Vagina (tissue), 2 donors: Measurements from ENCODE around the gene TRIM5.

ENCODE experiments used
- POLR2AphosphoS5 ChIP-seq, 2 donors: sonication (generic); formaldehyde crosslinking; IDR thresholded peaks; one replicate each; pipeline ENCODE4 v1.9.0; 2017; ENCODE audit warnings: antibody characterized with exemption in 2 of 2, mild to moderate bottlenecking in 2 of 2, low read depth in 1 of 2; ENCODE audit not compliant: insufficient read depth in 1 of 2
- TF ChIP-seq, protein P1 (sequence below), 3 experiments: fragments of 450-650 bp in 2 of 3; fragments of 200-600 bp in 1 of 3; sonication (generic) in 1 of 3; IDR thresholded peaks; one replicate each; pipeline ENCODE4 v1.5.1; 2017 to 2019; ENCODE audit warnings: antibody characterized with exemption in 3 of 3, mild to moderate bottlenecking in 2 of 3, moderate library complexity in 2 of 3

GRCh38 chr11:5646139-5646538, 38.7 kb downstream of the TRIM5 start:
- TF ChIP-seq, protein P1, sequence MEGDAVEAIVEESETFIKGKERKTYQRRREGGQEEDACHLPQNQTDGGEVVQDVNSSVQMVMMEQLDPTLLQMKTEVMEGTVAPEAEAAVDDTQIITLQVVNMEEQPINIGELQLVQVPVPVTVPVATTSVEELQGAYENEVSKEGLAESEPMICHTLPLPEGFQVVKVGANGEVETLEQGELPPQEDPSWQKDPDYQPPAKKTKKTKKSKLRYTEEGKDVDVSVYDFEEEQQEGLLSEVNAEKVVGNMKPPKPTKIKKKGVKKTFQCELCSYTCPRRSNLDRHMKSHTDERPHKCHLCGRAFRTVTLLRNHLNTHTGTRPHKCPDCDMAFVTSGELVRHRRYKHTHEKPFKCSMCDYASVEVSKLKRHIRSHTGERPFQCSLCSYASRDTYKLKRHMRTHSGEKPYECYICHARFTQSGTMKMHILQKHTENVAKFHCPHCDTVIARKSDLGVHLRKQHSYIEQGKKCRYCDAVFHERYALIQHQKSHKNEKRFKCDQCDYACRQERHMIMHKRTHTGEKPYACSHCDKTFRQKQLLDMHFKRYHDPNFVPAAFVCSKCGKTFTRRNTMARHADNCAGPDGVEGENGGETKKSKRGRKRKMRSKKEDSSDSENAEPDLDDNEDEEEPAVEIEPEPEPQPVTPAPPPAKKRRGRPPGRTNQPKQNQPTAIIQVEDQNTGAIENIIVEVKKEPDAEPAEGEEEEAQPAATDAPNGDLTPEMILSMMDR (IDR thresholded peaks at IDR 0.05) = no peak
- no peak for TF ChIP-seq POLR2AphosphoS5 (IDR thresholded peaks at IDR 0.05; ENCODE audit: insufficient read depth in 1 of 2, low read depth in 1 of 2)
